ENCODE data around the gene PLCL2.

GRCh38 chr3:17035966-17036365, 151.2 kb downstream of the PLCL2 start:
- TF ChIP-seq CTCF (IDR thresholded peaks at IDR 0.05) = no peak
- TF ChIP-seq POLR2A (IDR thresholded peaks at IDR 0.05) = no peak
- no peak for TF ChIP-seq POLR2AphosphoS5 (IDR thresholded peaks at IDR 0.05)

Measured in prostate gland (tissue), 2 donors.